ENCODE data around the gene SLC17A2. TPM values are rescaled to one million over a fixed set of nuclear protein-coding genes. Genes with fewer than 3 reads are reported as not detected.
"Not testable (repeated sequence)": the region's sequence is repeated elsewhere in the genome, so short reads cannot be mapped to it uniquely, and the experiment has no call there.

SLC17A2 gene
- total RNA-seq, 2 experiments from 2014 or later, result not detected

DNA sequence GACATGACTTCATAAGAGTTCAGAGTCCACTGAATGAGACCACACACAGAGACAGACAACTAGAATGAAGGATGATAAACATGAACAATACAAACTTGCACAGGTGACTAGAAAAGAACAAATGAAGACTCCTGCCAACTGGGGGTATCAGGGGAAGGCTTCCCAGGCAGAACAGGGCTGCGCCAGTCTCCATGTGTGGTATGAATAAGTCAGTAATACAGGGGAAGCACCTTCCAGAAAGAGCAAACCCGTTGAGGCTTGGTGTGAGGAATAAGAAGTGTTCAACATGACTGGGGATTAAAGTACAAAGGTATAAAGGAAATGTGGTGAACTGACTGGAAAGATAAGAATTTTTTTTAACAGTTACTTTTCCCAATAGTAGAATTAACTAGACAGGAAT lies 3.7 kb upstream of the SLC17A2 start:
- no peak overlapping the region for H3K4me3 Mint-ChIP-seq
- no peaks in the 10 kb centered on the region for H3K36me3 Mint-ChIP-seq (ENCODE audit: low read depth)
- ATAC-seq (no peak), DNase-seq (no peak)
- H3K27ac Mint-ChIP-seq, result no peak overlapping the region
- CTCF ChIA-PET, result interaction anchor here (0.9 kb wide), 1 partner anchor 59 kb away, joined by 3 read pairs; no protein-coding TSS in a partner anchor
- no peaks in the 10 kb centered on the region for H3K4me1 Mint-ChIP-seq (ENCODE audit: low read depth)
- POLR2A ChIA-PET, result no interaction called here
- no peaks in the 10 kb centered on the region for H3K9me3 Mint-ChIP-seq (ENCODE audit: insufficient read depth)
- peaks cover 13% of the 10 kb centered on the region for H3K27me3 Mint-ChIP-seq (ENCODE audit: low read depth)

DNA sequence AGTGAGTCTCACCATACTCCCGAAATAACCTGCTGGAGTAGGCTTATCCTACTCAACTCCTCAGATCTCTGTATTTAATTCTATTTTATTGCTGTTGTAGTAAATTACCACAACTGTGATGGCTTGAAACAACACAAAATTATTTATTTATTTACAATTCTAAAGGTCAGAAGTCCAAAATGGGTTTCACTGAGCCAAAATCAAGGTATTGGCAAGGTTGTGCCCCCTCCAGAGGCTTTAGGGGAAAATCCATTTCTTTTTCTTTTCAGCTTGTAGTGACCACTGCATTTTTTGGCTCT lies 869 bp upstream of the SLC17A2 start:
- Mint-ChIP-seq H3K27ac (no peak overlapping the region), H3K9me3 (ENCODE audit: insufficient read depth) (no peaks in the 10 kb centered on the region), H3K36me3 (ENCODE audit: low read depth) (no peaks in the 10 kb centered on the region), H3K4me1 (ENCODE audit: low read depth) (no peaks in the 10 kb centered on the region), H3K4me3 (no peak overlapping the region), H3K27me3 (ENCODE audit: low read depth) (peaks cover 5% of the 10 kb centered on the region)
- DNase-seq (no peak), ATAC-seq (no peak)
- CTCF ChIA-PET, result no interaction called here
- POLR2A ChIA-PET, result no interaction called here

DNA sequence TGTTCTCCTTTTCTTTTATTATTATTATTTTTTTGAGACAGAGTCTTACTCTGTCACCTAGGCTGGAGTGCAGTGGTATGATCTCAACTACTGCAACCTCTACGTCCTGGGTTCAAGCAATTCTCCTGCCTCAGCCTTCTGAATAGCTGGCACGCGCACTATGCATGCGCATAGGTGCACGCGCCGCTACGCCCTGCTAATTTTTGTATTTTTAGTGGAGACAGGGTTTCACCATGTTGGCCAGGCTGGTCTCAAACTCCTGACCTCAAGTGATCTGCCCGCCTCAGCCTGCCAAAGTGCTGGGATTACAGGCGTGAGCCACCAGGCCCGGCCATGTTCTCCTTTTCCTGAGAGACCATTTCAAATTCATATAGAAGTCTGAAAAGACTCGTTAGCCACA lies 706 bp downstream of the SLC17A2 start:
- DNase-seq; H3K9me3 Mint-ChIP-seq (ENCODE audit: insufficient read depth); H3K4me1 Mint-ChIP-seq (ENCODE audit: low read depth); H3K4me3 Mint-ChIP-seq; POLR2A ChIA-PET; H3K27ac Mint-ChIP-seq; H3K36me3 Mint-ChIP-seq (ENCODE audit: low read depth); CTCF ChIA-PET; H3K27me3 Mint-ChIP-seq (ENCODE audit: low read depth); ATAC-seq: not testable (repeated sequence)

DNA sequence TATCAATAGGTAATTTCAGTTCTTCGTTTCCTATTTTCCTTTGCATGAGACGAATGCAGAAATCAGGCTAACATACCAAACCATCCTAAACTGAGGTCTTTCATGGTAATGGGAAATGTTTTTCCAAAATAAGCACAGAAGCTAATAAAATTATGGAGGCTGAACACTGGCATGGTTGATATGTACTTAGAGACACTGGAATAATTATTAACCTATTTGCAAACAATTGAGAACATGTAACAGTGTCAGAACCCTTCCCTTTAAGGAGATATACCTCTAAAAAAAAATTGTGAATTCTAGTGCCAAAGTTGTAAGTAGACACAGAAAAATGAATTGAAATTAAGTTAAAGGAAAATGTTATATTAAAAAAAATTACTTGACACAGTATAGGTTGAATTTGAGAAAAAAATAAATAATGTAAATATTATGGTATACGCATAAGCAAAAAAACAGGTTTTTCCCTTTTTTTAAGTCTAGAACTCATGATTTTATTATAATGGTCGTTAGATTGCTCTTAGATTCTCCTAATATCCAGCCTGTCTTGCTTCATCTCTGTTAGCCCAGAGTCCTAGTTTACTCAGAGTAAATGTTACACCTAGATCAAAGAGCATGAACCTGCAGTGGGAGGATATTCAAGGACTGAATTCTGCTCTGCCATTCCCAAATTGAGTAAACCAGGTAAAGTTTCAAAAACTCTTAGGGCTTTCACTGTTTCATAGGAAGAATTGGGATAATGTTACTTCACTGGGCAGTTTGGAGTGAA lies 1.7 kb downstream of the SLC17A2 start:
- no peaks in the 10 kb centered on the region for H3K4me1 Mint-ChIP-seq (ENCODE audit: low read depth)
- ChIA-PET CTCF (interaction anchor here (1.1 to 1.2 kb wide), 2 partner anchors 8 to 46 kb away, joined by 4 read pairs; no protein-coding TSS in a partner anchor), POLR2A (no interaction called here)
- H3K4me3 Mint-ChIP-seq, result no peak overlapping the region
- no peak for ATAC-seq
- H3K36me3 Mint-ChIP-seq (ENCODE audit: low read depth), result no peaks in the 10 kb centered on the region
- no peaks in the 10 kb centered on the region for H3K9me3 Mint-ChIP-seq (ENCODE audit: insufficient read depth)
- no peak for DNase-seq
- no peaks in the 10 kb centered on the region for H3K27me3 Mint-ChIP-seq (ENCODE audit: low read depth)
- no peak overlapping the region for H3K27ac Mint-ChIP-seq

DNA sequence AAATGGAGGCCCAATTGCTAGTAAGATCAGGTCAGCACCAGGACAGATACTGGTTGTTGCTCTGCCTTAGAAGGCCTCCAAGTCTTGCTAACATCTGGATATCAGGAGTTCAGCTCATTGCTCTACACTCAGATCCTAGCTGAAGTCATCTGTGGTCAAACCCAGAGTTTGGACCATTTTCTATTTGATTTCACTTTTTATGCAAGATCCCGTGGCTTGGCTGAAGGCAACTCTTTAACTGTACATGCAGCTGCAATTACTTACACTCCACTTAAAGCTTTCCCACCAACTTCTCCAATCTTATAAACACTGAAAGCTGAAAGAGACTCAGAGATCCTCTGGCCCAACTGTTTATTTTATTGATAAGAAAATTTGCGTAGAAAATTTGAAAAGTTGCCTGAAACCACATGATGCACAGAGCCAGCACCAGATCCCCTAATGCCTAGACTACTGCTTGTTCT lies 2.7 kb downstream of the SLC17A2 start:
- ChIA-PET CTCF (interaction anchor here (0.7 to 1.2 kb wide), 3 partner anchors 9 to 45 kb away, joined by 3 to 4 read pairs (median 4); no protein-coding TSS in a partner anchor), POLR2A (no interaction called here)
- no peak overlapping the region for H3K27ac Mint-ChIP-seq
- H3K9me3 Mint-ChIP-seq (ENCODE audit: insufficient read depth), result no peaks in the 10 kb centered on the region
- H3K27me3 Mint-ChIP-seq (ENCODE audit: low read depth), result no peaks in the 10 kb centered on the region
- H3K36me3 Mint-ChIP-seq (ENCODE audit: low read depth), result no peaks in the 10 kb centered on the region
- DNase-seq (no peak), ATAC-seq (no peak)
- H3K4me3 Mint-ChIP-seq, result no peak overlapping the region
- no peaks in the 10 kb centered on the region for H3K4me1 Mint-ChIP-seq (ENCODE audit: low read depth)

DNA sequence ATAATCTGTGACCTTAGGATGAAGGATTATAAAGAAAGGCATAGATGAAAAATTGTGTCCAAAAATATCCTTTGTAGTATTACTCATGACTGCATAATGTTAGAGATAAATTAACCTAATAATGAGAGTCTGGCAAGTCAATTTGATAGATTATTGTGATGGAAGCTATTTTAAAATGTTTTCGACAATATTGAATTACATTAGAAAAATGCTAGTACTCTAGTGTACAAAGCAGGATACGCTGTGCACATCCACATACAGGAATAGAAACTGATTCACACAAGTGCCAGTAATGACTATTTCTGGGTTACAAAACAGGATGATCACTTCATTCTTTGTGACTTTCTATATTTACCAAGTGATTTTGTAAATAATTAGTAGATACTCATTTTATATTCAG lies 3.3 kb downstream of the SLC17A2 start:
- H3K27me3 Mint-ChIP-seq (ENCODE audit: low read depth), result no peaks in the 10 kb centered on the region
- no peak for ATAC-seq
- H3K27ac Mint-ChIP-seq, result no peak overlapping the region
- H3K36me3 Mint-ChIP-seq (ENCODE audit: low read depth), result no peaks in the 10 kb centered on the region
- H3K9me3 Mint-ChIP-seq (ENCODE audit: insufficient read depth), result no peaks in the 10 kb centered on the region
- H3K4me3 Mint-ChIP-seq, result no peak overlapping the region
- no peak for DNase-seq
- POLR2A ChIA-PET, result no interaction called here
- CTCF ChIA-PET, result interaction anchor here (0.7 to 1.6 kb wide), 4 partner anchors 10 to 207 kb away, joined by 3 to 5 read pairs (median 4); no protein-coding TSS in a partner anchor
- H3K4me1 Mint-ChIP-seq (ENCODE audit: low read depth), result no peaks in the 10 kb centered on the region

DNA sequence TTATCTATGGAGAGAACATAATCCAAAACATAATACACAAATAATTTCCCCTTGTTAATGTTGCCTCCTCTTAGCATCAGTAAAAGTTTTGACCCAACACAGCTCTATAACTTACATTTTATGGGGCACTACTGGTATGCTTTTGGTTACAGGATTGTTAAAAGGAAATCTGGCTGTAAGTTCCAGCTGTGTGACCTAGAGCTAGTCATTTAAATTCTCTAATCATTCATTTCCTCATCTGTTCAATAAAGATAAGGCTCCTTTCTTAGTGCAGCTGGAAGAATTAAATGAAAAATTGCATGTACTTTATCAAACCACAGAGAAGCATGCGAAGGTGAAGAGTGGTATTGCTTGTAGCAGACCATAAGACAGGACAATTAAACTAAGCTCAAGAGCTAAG lies 4.6 kb downstream of the SLC17A2 start:
- Mint-ChIP-seq H3K36me3 (ENCODE audit: low read depth) (no peaks in the 10 kb centered on the region), H3K27me3 (ENCODE audit: low read depth) (peaks cover 2% of the 10 kb centered on the region), H3K9me3 (ENCODE audit: insufficient read depth) (no peaks in the 10 kb centered on the region), H3K4me1 (ENCODE audit: low read depth) (no peaks in the 10 kb centered on the region), H3K27ac (no peak overlapping the region), H3K4me3 (no peak overlapping the region)
- ATAC-seq (no peak), DNase-seq (no peak)
- POLR2A ChIA-PET, result no interaction called here
- CTCF ChIA-PET, result interaction anchor here (1.4 to 1.6 kb wide), 2 partner anchors 27 to 206 kb away, joined by 4 to 5 read pairs; no protein-coding TSS in a partner anchor

DNA sequence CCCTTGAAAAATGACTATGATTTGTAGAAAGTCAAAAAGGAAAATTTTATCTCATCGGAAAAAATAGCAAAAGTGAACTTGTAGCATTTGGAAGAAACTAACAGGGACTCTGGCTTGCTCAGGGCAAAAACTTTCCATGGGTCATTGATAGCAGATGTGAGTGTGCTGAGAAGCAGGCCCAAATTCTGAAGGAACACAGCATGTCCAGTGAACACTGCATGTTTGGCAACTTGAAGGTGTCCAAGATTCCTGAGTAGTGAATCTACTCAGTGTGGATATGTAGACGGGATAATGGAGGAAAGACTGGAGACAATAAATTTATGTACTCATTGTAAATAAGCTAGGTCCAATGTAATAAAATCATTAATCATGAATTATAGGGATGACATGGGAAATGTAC lies 8.2 kb downstream of the SLC17A2 start:
- Mint-ChIP-seq H3K9me3 (ENCODE audit: insufficient read depth) (no peaks in the 10 kb centered on the region), H3K36me3 (ENCODE audit: low read depth) (no peaks in the 10 kb centered on the region), H3K4me1 (ENCODE audit: low read depth) (no peaks in the 10 kb centered on the region), H3K4me3 (no peak overlapping the region), H3K27ac (no peak overlapping the region), H3K27me3 (ENCODE audit: low read depth) (peaks cover 3% of the 10 kb centered on the region)
- DNase-seq (no peak), ATAC-seq (no peak)
- POLR2A ChIA-PET, result no interaction called here
- CTCF ChIA-PET, result no interaction called here

DNA sequence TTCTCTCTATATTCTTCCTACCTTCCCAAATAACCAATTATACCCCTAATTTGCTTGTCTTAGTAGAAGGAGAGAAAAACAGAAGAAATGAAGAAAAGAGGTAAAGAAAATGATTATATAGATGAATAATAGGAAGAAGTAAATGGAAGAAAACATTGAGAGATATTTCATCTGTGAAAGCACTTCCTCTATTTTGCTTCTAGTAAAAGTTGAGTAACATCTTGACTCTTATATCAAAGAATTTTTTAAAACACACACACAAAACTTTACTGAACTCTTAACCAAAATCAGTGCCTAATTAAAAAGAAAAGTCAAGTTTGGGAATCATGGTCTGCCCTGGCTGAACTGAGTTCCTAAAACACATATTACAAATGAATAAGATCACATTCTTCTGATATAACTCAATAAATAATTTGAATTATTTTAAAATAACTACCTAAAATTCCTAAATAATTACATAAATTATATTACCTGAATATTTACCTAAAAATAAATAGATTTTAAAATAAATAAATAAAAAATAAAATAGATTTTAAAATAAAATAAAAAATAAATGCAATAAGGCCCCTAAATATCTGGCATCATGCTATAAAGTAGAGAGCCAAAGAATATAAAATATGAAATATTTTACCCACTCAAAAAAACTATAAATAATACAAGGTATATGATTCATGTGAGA lies 8.8 kb downstream of the SLC17A2 start:
- DNase-seq (no peak), ATAC-seq (no peak)
- Mint-ChIP-seq H3K9me3 (ENCODE audit: insufficient read depth) (no peaks in the 10 kb centered on the region), H3K27ac (no peak overlapping the region), H3K27me3 (ENCODE audit: low read depth) (peaks cover 3% of the 10 kb centered on the region), H3K36me3 (ENCODE audit: low read depth) (no peaks in the 10 kb centered on the region), H3K4me3 (no peak overlapping the region), H3K4me1 (ENCODE audit: low read depth) (no peaks in the 10 kb centered on the region)
- ChIA-PET CTCF (no interaction called here), POLR2A (no interaction called here)

DNA sequence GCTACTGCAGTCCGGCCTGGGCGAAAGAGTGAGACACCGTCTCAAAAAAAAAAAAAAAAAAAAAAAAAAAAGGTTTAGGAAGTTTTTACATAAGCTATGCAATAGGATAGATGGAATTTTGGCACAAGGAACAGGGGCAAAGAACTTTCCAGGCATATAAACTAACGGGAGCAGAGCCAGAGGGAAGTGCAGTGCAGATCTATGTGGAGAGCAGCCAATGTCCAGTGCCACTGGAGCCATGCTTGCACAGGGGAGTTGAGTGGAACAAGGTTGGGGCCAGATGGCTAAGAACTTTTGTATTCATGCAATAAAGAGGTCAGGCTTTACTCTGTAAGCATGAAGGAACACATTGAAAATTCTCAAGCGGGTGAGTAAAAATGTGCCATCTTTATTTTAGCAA lies 10.8 kb downstream of the SLC17A2 start:
- Mint-ChIP-seq H3K36me3 (ENCODE audit: low read depth) (no peaks in the 10 kb centered on the region), H3K4me1 (ENCODE audit: low read depth) (no peaks in the 10 kb centered on the region), H3K4me3 (no peak overlapping the region), H3K27me3 (ENCODE audit: low read depth) (peaks cover 3% of the 10 kb centered on the region), H3K27ac (no peak overlapping the region), H3K9me3 (ENCODE audit: insufficient read depth) (no peaks in the 10 kb centered on the region)
- ChIA-PET CTCF (interaction anchor here (1.5 kb wide), 1 partner anchor 37 kb away, joined by 4 read pairs; no protein-coding TSS in a partner anchor), POLR2A (no interaction called here)
- no peak for DNase-seq
- ATAC-seq, result no peak

DNA sequence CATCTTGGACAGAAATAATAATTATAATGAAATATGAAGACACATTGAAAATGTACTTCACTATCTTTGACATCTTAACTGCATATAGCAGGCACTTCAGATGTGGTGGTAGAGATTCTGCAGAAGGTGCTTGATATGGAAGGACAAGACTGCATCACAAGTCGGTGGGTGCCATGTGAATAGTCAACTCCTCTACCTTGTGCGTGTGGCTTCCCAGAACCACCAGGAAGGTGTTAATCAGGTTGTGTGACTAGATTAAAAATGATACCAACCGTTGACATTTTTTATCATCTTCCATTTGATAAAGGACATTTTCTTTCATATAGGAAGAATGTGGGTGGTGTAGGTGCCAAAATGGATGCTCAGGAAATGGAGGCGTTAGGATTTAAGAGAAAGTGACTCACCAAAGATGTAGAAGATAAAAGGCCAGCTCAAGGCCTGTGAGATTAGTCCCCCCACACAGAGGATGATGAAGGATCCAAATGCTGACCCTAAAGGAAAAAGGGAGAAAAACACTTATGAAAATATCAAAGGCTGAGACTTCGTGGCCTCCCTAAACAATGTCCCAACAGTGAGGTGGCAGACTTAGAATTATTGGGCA lies 12.3 kb downstream of the SLC17A2 start:
- DNase-seq (no peak), ATAC-seq (no peak)
- Mint-ChIP-seq H3K4me3 (no peak overlapping the region), H3K36me3 (ENCODE audit: low read depth) (no peaks in the 10 kb centered on the region), H3K4me1 (ENCODE audit: low read depth) (no peaks in the 10 kb centered on the region), H3K9me3 (ENCODE audit: insufficient read depth) (no peaks in the 10 kb centered on the region), H3K27me3 (ENCODE audit: low read depth) (peaks cover 3% of the 10 kb centered on the region), H3K27ac (no peak overlapping the region)
- CTCF ChIA-PET, result interaction anchor here (1.4 kb wide), 1 partner anchor 74 kb away, joined by 3 read pairs; no protein-coding TSS in a partner anchor
- POLR2A ChIA-PET, result no interaction called here

Data from activated CD8-positive, alpha-beta T cell treated with anti-CD3 and anti-CD28 coated beads, Interleukin-2, amount 10 ng/mL, durations not matched to agents 7 days and 5 days (primary cell).